Fibroblast of lung (primary cell): ENCODE results near the gene PML. TPM values are rescaled to one million over a fixed set of nuclear protein-coding genes. Genes with fewer than 3 reads are reported as not detected.
A peak's percentile ranks its signal among the peaks of the same experiment; 100 is the strongest.

ENCODE experiments used
- DNase-seq, 2 donors: peaks; one replicate each; pipeline versions ENCODE4 v3.0.0 to v3.0.0-alpha.2; 2010; ENCODE audit warnings: low read depth in 2 of 2
- H2AFZ ChIP-seq: 2 replicates; pipeline ENCODE4 v1.5.1; 2012; ENCODE audit warnings: low read length, control low read depth, inconsistent platforms
- H3K27ac ChIP-seq: 2 replicates; pipeline ENCODE4 v1.5.1; 2011; ENCODE audit warnings: low read length, control low read depth; ENCODE audit not compliant: insufficient read depth
- H3K27me3 ChIP-seq: 2 replicates; pipeline ENCODE4 v1.5.1; 2011; ENCODE audit warnings: mild to moderate bottlenecking, low read length; ENCODE audit not compliant: control insufficient read depth, insufficient read depth
- H3K36me3 ChIP-seq: 2 replicates; pipeline ENCODE4 v1.5.1; 2011; ENCODE audit warnings: low read length; ENCODE audit not compliant: control insufficient read depth, insufficient read depth
- H3K4me1 ChIP-seq: 2 replicates; pipeline ENCODE4 v1.5.1; 2011; ENCODE audit warnings: low read length; ENCODE audit not compliant: control insufficient read depth, insufficient read depth; ENCODE audit errors: extremely low read depth
- H3K4me2 ChIP-seq: 2 replicates; pipeline ENCODE4 v1.5.1; 2011; ENCODE audit warnings: low read length, control low read depth; ENCODE audit not compliant: insufficient read depth; ENCODE audit errors: extremely low read depth
- H3K4me3 ChIP-seq, 4 experiments: fragments of 200-600 bp in 1 of 4; sonication (generic) in 1 of 4; replicated peaks in 1 of 4; 2 replicates each; pipeline ENCODE4 v1.5.1; 2011 to 2016; ENCODE audit warnings: low read length in 4 of 4, low read depth in 3 of 4, mild to moderate bottlenecking in 3 of 4, control low read depth in 2 of 4, inconsistent platforms in 1 of 4, mixed read lengths in 1 of 4; ENCODE audit not compliant: insufficient read depth in 1 of 4; ENCODE audit errors: control extremely low read depth in 1 of 4
- H3K79me2 ChIP-seq: 2 replicates; pipeline ENCODE4 v1.5.1; 2012; ENCODE audit warnings: mild to moderate bottlenecking, low read length, inconsistent platforms; ENCODE audit not compliant: control insufficient read depth, insufficient read depth
- H3K9ac ChIP-seq: 2 replicates; pipeline ENCODE4 v1.5.1; 2011; ENCODE audit warnings: mild to moderate bottlenecking, low read length, control low read depth; ENCODE audit not compliant: insufficient read depth
- H3K9me3 ChIP-seq: 2 replicates; pipeline ENCODE4 v1.5.1; 2012; ENCODE audit warnings: low read depth, low read length; ENCODE audit not compliant: control insufficient read depth, insufficient read depth
- H4K20me1 ChIP-seq: 2 replicates; pipeline ENCODE4 v1.5.1; 2011; ENCODE audit warnings: low read length; ENCODE audit not compliant: control insufficient read depth, insufficient read depth; ENCODE audit errors: extremely low read depth
- CTCF ChIP-seq, 2 donors: IDR thresholded peaks in 1 of 2; conservative IDR thresholded peaks in 1 of 2; 1 replicate in 1 of 2; 2 replicates in 1 of 2; pipeline ENCODE4 v1.5.1; 2011 to 2012; ENCODE audit warnings: low read length in 2 of 2, control low read depth in 1 of 2, inconsistent platforms in 1 of 2, low read depth in 1 of 2, mild to moderate bottlenecking in 1 of 2
- EZH2 ChIP-seq: IDR thresholded peaks from 2 replicates; pipeline ENCODE4 v1.5.1; 2012; ENCODE audit warnings: low read length, control low read depth, mild to moderate bottlenecking; ENCODE audit errors: missing control alignments
- polyA plus RNA-seq, 2 donors: library from polyadenylated mRNA; depleted of rRNA in 1 of 2; stranded (reverse) in 1 of 2; unstranded in 1 of 2; fragments of >200 nt; gene quantifications; 2 replicates each; pipeline ENCODE4 v1.2.1, GENCODE V29; 2011 to 2012; ENCODE audit warnings: missing spikeins in 1 of 2
- total RNA-seq: library from RNA; depleted of rRNA; stranded (reverse); fragments of >200 nt; gene quantifications from 2 replicates; pipeline ENCODE4 v1.2.1, GENCODE V29; 2014

PML gene
- total and polyA plus RNA-seq, 2 donors (not counting 1 experiment from before 2014, with no cell fraction given), result 11.1 to 34.0 TPM

- Histone ChIP-seq H2AFZ (no peak overlapping the region), H3K9ac (no peak overlapping the region), H3K36me3 (peaks cover 3% of the 10 kb centered on the region), H3K9me3 (no peaks in the 10 kb centered on the region), H3K4me2 (no peak overlapping the region), H3K27me3 (no peaks in the 10 kb centered on the region), H3K4me3 (no peak overlapping the region), H3K4me1 (peaks cover 65% of the 10 kb centered on the region), H3K79me2 (no peaks in the 10 kb centered on the region), H4K20me1 (no peaks in the 10 kb centered on the region), H3K27ac (no peak overlapping the region)
- DNase-seq, result no peak
- TF ChIP-seq CTCF (conservative IDR thresholded peaks at IDR 0.05 in 1 of 2, IDR thresholded peaks at IDR 0.05 in 1 of 2; ENCODE audit: low read depth in 1 of 2, low read length in 2 of 2) (no peak), EZH2 (no peak)
Observed at GRCh38 chr15:73987250-73987649, 7.3 kb upstream of the PML start.

DNA sequence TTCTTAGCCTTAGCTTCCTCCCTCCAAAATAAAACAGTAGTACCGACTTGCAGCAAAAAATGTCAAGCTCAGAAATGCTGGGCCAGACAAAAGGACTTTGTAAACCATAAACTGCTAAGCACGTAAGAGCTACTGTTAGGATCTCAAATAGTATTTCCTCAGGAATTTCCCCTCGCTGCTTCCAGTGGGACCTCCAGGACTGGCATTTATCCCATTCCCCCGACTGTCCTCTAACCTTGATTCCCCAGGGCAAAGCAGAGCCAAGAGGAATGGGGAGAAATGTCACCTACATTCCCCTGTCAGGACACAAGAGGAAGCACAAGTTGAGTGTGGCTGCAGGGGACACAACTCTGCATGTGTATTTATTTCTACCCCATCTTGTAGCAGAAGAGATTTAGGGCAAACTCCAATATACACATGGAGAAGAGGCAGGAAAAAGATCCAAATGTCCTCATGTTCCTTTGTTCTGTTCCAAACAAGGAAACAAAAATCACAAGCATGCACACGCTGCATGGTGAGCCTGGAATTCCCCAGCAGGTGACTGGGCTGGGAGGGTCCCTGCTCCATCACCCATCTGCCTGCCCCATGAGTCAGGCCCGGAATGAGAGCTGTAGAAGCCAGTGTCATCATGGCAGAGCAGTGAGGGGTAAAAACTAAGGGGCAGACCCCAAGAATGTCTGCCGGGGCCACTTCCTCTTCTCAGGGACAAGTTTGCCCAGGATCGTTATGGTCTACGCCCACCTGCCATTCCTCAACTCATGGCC, 6.7 kb upstream of the PML start:
- Histone ChIP-seq H3K27me3 (no peaks in the 10 kb centered on the region), H3K79me2 (no peaks in the 10 kb centered on the region), H3K9me3 (no peaks in the 10 kb centered on the region), H3K4me2 (no peak overlapping the region), H3K4me3 (no peak overlapping the region), H4K20me1 (no peaks in the 10 kb centered on the region), H3K9ac (no peak overlapping the region), H2AFZ (no peak overlapping the region), H3K4me1 (peaks cover 59% of the 10 kb centered on the region), H3K36me3 (peaks cover 3% of the 10 kb centered on the region), H3K27ac (no peak overlapping the region)
- TF ChIP-seq CTCF (conservative IDR thresholded peaks at IDR 0.05 in 1 of 2, IDR thresholded peaks at IDR 0.05 in 1 of 2; ENCODE audit: low read depth in 1 of 2, low read length in 2 of 2), result no peak
- peak in 1 of 2 donors; percentile 66 for DNase-seq

- TF ChIP-seq CTCF (conservative IDR thresholded peaks at IDR 0.05 in 1 of 2, IDR thresholded peaks at IDR 0.05 in 1 of 2; ENCODE audit: low read depth in 1 of 2, low read length in 2 of 2), result no peak
- no peak for TF ChIP-seq EZH2
- Histone ChIP-seq H3K4me3 (no peak overlapping the region), H3K9ac (no peak overlapping the region), H3K27me3 (no peaks in the 10 kb centered on the region), H3K9me3 (no peaks in the 10 kb centered on the region), H3K79me2 (no peaks in the 10 kb centered on the region), H4K20me1 (no peaks in the 10 kb centered on the region), H3K4me1 (peaks cover 53% of the 10 kb centered on the region), H3K27ac (peak overlapping the region; percentile 13), H2AFZ (no peak overlapping the region), H3K4me2 (no peak overlapping the region), H3K36me3 (peaks cover 3% of the 10 kb centered on the region)
- DNase-seq, result no peak
Observed at GRCh38 chr15:73988445-73988969, 6.0 kb upstream of the PML start.
